Skeletal muscle satellite cell (primary cell): ENCODE measurements around the gene MAF.

Experiments used
- H3K27me3 ChIP-seq: 2 replicates; pipeline ENCODE4 v1.7.0; 2013; ENCODE audit warnings: low read length; ENCODE audit not compliant: control insufficient read depth, insufficient read depth
- H3K36me3 ChIP-seq: 2 replicates; pipeline ENCODE4 v1.7.0; 2013; ENCODE audit warnings: mild to moderate bottlenecking, control low read depth, low read length; ENCODE audit not compliant: insufficient read depth
- H3K4me1 ChIP-seq: 2 replicates; pipeline ENCODE4 v1.7.0; 2013; ENCODE audit warnings: low read length; ENCODE audit not compliant: control insufficient read depth, insufficient read depth
- H3K4me2 ChIP-seq: 2 replicates; pipeline ENCODE4 v1.7.0; 2013; ENCODE audit warnings: mild to moderate bottlenecking, low read length
- H3K4me3 ChIP-seq: 2 replicates; pipeline ENCODE4 v1.7.0; 2013; ENCODE audit warnings: low read length
- H3K9ac ChIP-seq: 2 replicates; pipeline ENCODE4 v1.7.0; 2013; ENCODE audit warnings: mild to moderate bottlenecking, low read depth, low read length, moderate library complexity
- H3K9me3 ChIP-seq: replicated peaks from 2 replicates; pipeline ENCODE4 v1.7.0; 2013; ENCODE audit warnings: mild to moderate bottlenecking, control low read depth, low read length

The MAF gene

DNA sequence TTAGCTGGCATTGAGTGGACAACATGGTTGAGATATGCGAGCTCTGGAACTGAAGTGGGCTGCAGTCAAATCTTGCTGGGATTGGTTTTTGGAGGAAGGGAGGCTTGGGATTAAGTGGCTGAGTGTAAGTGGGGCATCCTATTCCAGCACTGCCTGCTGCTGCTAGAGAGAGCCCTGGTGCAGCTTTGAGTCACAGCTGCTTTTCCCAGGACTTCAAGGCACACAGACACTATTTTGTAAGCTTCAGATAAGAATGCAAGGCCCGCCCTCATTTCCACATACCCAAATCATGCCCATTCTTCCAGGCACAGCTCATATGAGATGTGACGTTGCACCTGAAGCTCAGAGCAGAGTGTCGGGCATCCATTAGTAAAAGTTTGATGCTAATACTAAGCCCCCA is 10.2 kb upstream of the MAF start:
- Histone ChIP-seq H3K27me3 (peaks cover 24% of the 10 kb centered on the region), H3K9ac (no peak overlapping the region), H3K4me2 (no peak overlapping the region), H3K4me1 (peaks cover 25% of the 10 kb centered on the region), H3K9me3 (no peaks in the 10 kb centered on the region), H3K36me3 (no peaks in the 10 kb centered on the region), H3K4me3 (no peak overlapping the region)

GRCh38 chr16:79609861-79610260 is 9.3 kb upstream of the MAF start:
- Histone ChIP-seq H3K9me3 (no peaks in the 10 kb centered on the region), H3K4me3 (no peak overlapping the region), H3K4me2 (no peak overlapping the region), H3K27me3 (peaks cover 24% of the 10 kb centered on the region), H3K4me1 (peaks cover 25% of the 10 kb centered on the region), H3K9ac (no peak overlapping the region), H3K36me3 (no peaks in the 10 kb centered on the region)

DNA sequence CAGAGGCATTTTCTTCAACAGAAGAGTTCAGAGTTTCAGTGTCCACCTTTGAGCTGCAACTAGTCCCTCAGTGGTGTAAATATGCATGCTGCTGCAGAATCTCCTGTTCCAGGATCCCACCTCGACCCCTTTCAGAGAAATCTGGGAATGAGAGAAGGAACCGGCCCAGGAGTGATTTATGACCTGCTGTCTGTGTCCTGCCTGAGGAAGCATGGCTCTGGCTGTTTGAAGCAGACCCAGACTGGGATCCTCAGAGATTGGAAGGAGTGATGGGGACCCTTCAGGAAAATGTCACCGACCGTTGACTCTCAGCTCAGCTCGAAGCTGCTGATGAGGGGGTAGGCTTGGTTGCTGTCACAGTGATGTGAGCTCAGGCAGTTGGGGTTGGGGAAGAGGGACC is 8.4 kb upstream of the MAF start:
- no peak overlapping the region for H3K9ac ChIP-seq
- H3K9me3 ChIP-seq = no peaks in the 10 kb centered on the region
- H3K4me2 ChIP-seq = no peak overlapping the region
- H3K4me1 ChIP-seq = peaks cover 25% of the 10 kb centered on the region
- H3K36me3 ChIP-seq = no peaks in the 10 kb centered on the region
- H3K4me3 ChIP-seq = no peak overlapping the region
- peaks cover 27% of the 10 kb centered on the region for H3K27me3 ChIP-seq

GRCh38 chr16:79607587-79607986 is 7.0 kb upstream of the MAF start:
- Histone ChIP-seq H3K4me1 (peaks cover 19% of the 10 kb centered on the region), H3K36me3 (no peaks in the 10 kb centered on the region), H3K9me3 (no peaks in the 10 kb centered on the region), H3K27me3 (peaks cover 27% of the 10 kb centered on the region), H3K4me3 (no peak overlapping the region), H3K9ac (no peak overlapping the region), H3K4me2 (no peak overlapping the region)

GRCh38 chr16:79605999-79606398 is 5.5 kb upstream of the MAF start:
- Histone ChIP-seq H3K4me1 (peaks cover 25% of the 10 kb centered on the region), H3K4me3 (no peak overlapping the region), H3K27me3 (peaks cover 27% of the 10 kb centered on the region), H3K36me3 (no peaks in the 10 kb centered on the region), H3K9ac (no peak overlapping the region), H3K9me3 (no peaks in the 10 kb centered on the region), H3K4me2 (peak overlapping the region; percentile 8)

GRCh38 chr16:79603055-79603454 is 2.5 kb upstream of the MAF start:
- no peak overlapping the region for H3K9ac ChIP-seq
- H3K4me1 ChIP-seq = peaks cover 27% of the 10 kb centered on the region
- no peaks in the 10 kb centered on the region for H3K9me3 ChIP-seq
- H3K36me3 ChIP-seq = no peaks in the 10 kb centered on the region
- H3K4me3 ChIP-seq = no peak overlapping the region
- H3K4me2 ChIP-seq = no peak overlapping the region
- H3K27me3 ChIP-seq = peaks cover 10% of the 10 kb centered on the region

- no peak overlapping the region for H3K4me3 ChIP-seq
Observed at GRCh38 chr16:79602628-79603014, 2.1 kb upstream of the MAF start.

DNA sequence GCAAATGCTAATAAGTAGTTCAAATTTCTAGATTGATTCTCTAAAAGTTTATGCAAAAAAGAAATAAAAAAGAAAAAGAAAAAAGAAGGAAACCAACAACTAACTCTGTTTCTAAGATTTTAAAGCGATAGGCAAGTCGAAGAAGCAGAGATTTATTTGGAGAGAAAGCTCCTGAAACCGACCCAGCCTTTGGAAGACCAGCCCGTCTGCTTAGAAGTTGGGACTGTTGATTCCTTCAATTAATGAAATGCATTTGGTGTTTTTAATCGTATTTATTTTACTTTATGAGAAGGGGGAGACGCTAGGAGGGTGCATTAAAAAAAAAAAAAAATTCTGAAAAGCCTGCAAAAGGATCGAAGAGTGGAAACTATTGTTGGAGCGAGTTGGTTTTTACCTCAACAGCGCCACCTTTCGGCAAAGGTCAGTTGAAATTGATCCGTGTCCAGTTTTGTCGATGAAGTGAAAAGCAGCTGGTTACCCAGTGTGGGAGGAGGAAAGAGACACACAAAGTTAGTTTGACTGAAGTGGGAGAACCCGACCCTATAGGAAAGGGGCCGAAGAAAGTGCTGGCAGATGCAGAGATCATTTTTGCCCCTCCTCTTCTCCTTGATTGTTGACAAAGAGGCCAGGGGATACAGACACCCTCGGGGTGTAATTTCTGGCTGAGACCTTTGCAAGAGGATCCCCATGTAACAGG is 1.5 kb upstream of the MAF start:
- H3K4me3 ChIP-seq = peak overlapping the region; percentile 81
- H3K9me3 ChIP-seq = no peaks in the 10 kb centered on the region
- peak overlapping the region; percentile 99 for H3K4me2 ChIP-seq
- peak overlapping the region; percentile 79 for H3K9ac ChIP-seq
- peaks cover 18% of the 10 kb centered on the region for H3K4me1 ChIP-seq
- peaks cover 10% of the 10 kb centered on the region for H3K27me3 ChIP-seq
- no peaks in the 10 kb centered on the region for H3K36me3 ChIP-seq

More at GRCh38 chr16:79602628-79603014, 2.1 kb upstream of the MAF start:
- Histone ChIP-seq H3K9me3 (no peaks in the 10 kb centered on the region), H3K9ac (no peak overlapping the region), H3K4me1 (peaks cover 22% of the 10 kb centered on the region), H3K4me2 (peak overlapping the region; percentile 43), H3K27me3 (peaks cover 10% of the 10 kb centered on the region), H3K36me3 (no peaks in the 10 kb centered on the region)

DNA sequence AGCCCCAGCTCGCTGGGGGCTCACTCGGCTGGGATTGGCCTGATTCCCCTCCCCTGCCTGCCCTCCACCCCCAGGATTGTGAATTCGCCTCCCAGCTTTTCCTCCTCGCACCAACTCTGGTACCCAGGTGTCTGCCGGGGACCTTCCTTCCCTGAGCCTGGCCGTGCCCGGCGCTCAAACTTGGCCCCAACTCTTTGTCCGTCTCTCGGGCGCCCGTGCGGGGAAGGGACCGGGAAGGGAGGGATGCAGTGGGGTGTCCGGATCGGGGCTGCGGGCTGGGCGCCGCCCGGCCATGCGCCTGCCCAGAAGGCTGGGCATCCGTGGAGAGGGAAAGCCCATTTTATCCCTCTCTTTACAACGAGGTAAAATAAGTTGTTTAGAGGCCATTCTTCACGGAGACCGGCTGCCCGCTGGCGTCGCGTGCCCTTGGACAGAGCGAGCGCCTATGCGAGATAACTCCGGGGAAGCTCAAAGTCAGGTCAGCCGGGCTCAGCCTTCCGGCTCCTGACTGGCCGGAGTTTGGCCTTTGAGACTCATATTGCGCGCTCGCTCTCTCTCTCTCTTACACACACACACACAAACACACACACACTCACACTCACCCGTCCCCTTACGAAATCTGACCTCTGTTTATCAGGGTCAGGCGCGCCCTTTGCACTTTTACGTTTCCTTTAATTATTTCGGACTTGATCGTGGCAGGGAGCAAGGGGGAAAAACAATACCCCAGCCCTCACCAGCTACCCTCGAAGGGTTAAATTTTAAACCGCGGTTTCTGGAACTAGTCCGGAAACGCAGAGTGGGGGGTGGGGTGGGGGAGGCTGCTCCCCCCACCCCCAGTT is 774 bp upstream of the MAF start:
- H3K4me2 ChIP-seq = peak overlapping the region; percentile 99
- H3K36me3 ChIP-seq = no peaks in the 10 kb centered on the region
- H3K9ac ChIP-seq = peak overlapping the region; percentile 79
- peak overlapping the region; percentile 81 for H3K4me3 ChIP-seq
- H3K4me1 ChIP-seq = peaks cover 18% of the 10 kb centered on the region
- no peaks in the 10 kb centered on the region for H3K9me3 ChIP-seq
- H3K27me3 ChIP-seq = peaks cover 10% of the 10 kb centered on the region

DNA sequence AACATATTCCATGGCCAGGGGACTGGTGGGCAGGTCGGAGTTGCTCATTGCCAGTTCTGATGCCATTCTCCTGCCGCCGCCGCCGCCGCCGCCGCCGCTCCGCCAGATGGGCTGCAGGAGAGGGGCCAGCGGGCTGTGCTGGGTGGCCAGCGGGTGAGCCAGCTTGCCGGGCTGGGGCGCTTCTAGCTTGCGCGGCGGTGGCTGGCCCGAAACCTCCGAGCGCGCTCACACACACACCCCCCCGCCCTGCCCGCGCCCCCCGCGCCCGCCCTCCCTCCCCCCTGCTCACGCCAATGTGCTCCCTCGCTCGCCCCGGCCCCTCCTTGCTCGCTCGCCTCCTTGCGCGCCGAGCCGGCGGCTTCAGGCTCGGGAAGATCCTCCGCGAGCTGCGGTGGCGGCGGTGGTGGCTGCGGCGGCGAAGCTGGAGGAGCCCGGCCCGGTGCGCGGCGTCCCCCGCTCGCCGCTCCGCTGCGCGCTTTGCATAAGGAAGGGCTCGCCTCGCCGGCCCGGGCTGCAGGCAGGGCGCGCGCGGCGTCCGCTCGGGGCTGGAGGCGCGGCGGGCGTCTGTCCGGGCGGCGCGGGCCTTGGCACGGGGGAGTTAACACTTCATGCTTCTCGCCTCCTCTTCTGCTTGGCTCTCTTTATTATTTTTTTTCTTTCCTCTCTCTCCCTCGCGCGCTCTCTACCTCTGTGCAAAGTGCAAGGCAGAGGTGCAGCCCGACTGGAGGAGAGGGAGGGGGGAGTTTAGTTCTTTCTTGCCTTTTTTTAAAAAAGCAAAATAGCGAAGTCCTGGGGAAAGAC is 500 bp downstream of the MAF start:
- H3K36me3 ChIP-seq = no peaks in the 10 kb centered on the region

DNA sequence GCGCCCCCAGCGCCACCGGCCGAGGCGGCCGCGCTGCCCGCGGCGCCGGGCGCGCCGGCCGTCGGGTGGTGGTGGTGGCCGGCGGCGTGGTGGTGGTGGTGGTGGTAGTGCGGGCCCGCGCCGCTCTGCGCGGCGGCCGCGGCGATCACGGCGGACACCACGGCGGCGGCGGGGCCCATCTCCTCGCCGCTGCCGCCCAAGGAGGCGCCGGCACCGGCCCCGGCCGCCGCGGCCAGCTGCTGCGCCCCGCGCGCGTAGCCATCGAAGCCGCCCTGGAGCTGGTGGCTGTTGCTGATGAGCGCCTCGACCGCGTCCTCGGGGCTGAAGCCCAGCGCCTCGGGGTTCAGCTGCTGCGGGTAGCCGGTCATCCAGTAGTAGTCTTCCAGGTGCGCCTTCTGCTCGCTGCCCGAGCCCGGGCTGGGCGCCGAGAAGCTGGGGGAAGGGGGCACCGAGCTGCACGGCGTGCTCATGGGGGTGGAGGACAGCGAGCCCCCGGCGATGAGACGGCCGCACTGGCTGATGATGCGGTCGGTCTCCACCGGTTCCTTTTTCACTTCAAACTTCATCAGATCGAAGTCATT is 1.2 kb downstream of the MAF start:
- Histone ChIP-seq H3K9ac (peak overlapping the region; percentile 57), H3K4me1 (peaks cover 21% of the 10 kb centered on the region), H3K4me2 (peak overlapping the region; percentile 75), H3K36me3 (no peaks in the 10 kb centered on the region), H3K4me3 (peak overlapping the region; percentile 81), H3K27me3 (peaks cover 7% of the 10 kb centered on the region), H3K9me3 (no peaks in the 10 kb centered on the region)

More for the DNA sequence above, 500 bp downstream of the MAF start:
- H3K4me1 ChIP-seq = peaks cover 21% of the 10 kb centered on the region
- H3K9me3 ChIP-seq = no peaks in the 10 kb centered on the region
- H3K27me3 ChIP-seq = peaks cover 10% of the 10 kb centered on the region
- peak overlapping the region; percentile 99 for H3K4me2 ChIP-seq
- H3K4me3 ChIP-seq = peak overlapping the region; percentile 81
- peak overlapping the region; percentile 57 for H3K9ac ChIP-seq
